ENCODE measurements around the gene BLM.

DNA sequence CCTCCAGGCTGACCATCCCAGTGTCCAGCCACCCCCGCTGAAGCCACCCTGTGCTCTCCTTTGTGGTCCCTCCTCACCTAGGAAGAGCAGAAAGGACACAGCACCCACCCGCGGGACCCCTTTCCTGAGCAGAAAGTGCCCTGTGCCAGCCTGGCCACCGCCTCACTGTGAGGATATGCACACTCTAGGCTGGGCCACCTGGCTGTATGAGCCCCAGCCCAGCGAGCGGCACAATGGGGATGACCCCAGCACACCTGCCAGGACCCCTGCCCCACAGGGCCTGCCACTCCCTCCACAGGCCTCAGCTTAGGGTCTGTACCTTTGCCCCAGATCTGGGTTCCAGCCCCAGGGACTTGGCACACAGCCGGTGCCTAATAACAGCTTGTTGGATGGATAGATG, 103.3 kb downstream of the BLM start:
- TF ChIP-seq POLR2A (IDR thresholded peaks at IDR 0.05): no peak
- TF ChIP-seq, protein P1, sequence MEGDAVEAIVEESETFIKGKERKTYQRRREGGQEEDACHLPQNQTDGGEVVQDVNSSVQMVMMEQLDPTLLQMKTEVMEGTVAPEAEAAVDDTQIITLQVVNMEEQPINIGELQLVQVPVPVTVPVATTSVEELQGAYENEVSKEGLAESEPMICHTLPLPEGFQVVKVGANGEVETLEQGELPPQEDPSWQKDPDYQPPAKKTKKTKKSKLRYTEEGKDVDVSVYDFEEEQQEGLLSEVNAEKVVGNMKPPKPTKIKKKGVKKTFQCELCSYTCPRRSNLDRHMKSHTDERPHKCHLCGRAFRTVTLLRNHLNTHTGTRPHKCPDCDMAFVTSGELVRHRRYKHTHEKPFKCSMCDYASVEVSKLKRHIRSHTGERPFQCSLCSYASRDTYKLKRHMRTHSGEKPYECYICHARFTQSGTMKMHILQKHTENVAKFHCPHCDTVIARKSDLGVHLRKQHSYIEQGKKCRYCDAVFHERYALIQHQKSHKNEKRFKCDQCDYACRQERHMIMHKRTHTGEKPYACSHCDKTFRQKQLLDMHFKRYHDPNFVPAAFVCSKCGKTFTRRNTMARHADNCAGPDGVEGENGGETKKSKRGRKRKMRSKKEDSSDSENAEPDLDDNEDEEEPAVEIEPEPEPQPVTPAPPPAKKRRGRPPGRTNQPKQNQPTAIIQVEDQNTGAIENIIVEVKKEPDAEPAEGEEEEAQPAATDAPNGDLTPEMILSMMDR (IDR thresholded peaks at IDR 0.05): no peak
